ENCODE measurements around the gene POLN. TPM values are rescaled to one million over a fixed set of nuclear protein-coding genes. Genes with fewer than 3 reads are reported as not detected.

Gene POLN
- polyA plus RNA-seq, 3 donors: 0.08 to 0.33 (median 0.28) TPM

DNA sequence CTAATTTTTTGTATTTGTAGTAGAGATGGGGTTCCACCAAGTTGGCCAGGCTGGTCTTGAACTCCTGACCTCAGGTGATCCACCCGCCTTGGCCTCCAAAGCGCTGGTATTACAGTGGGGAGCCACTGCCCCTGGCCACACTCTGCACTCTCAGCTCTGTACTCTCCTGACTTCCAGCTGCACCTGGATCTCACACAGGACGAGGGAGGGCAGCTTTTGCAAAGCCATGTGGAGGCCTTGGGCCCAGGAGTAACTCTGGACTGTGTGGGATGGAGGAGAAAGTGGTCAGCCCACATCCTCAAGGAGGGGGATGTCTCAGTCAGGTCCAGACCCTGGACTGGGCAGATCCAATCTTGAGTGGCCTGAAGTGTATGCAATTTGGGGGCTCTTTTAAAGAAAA lies 159.8 kb downstream of the POLN start:
- 100% methylated on average over 2 of the region's 3 CpGs for WGBS (ENCODE audit: insufficient coverage)
- H3K9me3 Mint-ChIP-seq: peaks cover 0 to 9% (median 0%) of the 10 kb centered on the region in 7 donors
- Histone ChIP-seq H3K4me2 (replicated peaks; ENCODE audit: extremely low read depth, low read length, poor library complexity, severe bottlenecking) (no peak overlapping the region), H4K20me1 (ENCODE audit: insufficient read depth, low read length) (no peaks in the 10 kb centered on the region), H3K9me3 (replicated peaks in 1 of 2; ENCODE audit: control insufficient read depth in 1 of 2, insufficient read depth in 1 of 2, low read length in 2 of 2) (peaks cover 0 to 3% of the 10 kb centered on the region in 2 donors), H3K27me3 (ENCODE audit: control insufficient read depth in 2 of 2, insufficient read depth in 2 of 2, low read length in 2 of 2) (peaks cover 0 to 6% of the 10 kb centered on the region in 2 donors), H3K79me2 (ENCODE audit: insufficient read depth, low read length) (no peaks in the 10 kb centered on the region), H3K36me3 (replicated peaks in 1 of 2; ENCODE audit: control insufficient read depth in 1 of 2, insufficient read depth in 2 of 2, low read length in 2 of 2) (no peaks in the 10 kb centered on the region), H2AFZ (ENCODE audit: insufficient read depth, low read depth, low read length, poor library complexity, severe bottlenecking) (no peak overlapping the region), H3K9ac (ENCODE audit: insufficient read depth, low read length, poor library complexity, severe bottlenecking) (no peak overlapping the region), H3K27ac (ENCODE audit: low read depth in 1 of 2, low read length in 2 of 2) (no peak overlapping the region), H3K4me3 (replicated peaks in 1 of 3; ENCODE audit: low read depth in 2 of 3, low read length in 3 of 3) (no peak overlapping the region), H3K4me1 (ENCODE audit: control insufficient read depth in 1 of 2, insufficient read depth in 2 of 2, low read length in 2 of 2) (no peaks in the 10 kb centered on the region)
- no peaks in the 10 kb centered on the region for H3K36me3 Mint-ChIP-seq
- TF ChIP-seq, protein P1, sequence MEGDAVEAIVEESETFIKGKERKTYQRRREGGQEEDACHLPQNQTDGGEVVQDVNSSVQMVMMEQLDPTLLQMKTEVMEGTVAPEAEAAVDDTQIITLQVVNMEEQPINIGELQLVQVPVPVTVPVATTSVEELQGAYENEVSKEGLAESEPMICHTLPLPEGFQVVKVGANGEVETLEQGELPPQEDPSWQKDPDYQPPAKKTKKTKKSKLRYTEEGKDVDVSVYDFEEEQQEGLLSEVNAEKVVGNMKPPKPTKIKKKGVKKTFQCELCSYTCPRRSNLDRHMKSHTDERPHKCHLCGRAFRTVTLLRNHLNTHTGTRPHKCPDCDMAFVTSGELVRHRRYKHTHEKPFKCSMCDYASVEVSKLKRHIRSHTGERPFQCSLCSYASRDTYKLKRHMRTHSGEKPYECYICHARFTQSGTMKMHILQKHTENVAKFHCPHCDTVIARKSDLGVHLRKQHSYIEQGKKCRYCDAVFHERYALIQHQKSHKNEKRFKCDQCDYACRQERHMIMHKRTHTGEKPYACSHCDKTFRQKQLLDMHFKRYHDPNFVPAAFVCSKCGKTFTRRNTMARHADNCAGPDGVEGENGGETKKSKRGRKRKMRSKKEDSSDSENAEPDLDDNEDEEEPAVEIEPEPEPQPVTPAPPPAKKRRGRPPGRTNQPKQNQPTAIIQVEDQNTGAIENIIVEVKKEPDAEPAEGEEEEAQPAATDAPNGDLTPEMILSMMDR (IDR thresholded peaks at IDR 0.05): no peak
- H3K27ac Mint-ChIP-seq: no peak overlapping the region
- intact Hi-C loops (cut with micrococcal nuclease): no loop called here
- H3K4me1 Mint-ChIP-seq: no peaks in the 10 kb centered on the region
- no peak overlapping the region for H3K4me3 Mint-ChIP-seq
- peaks cover 2 to 23% (median 7%) of the 10 kb centered on the region in 3 donors for H3K27me3 Mint-ChIP-seq (ENCODE audit: low read depth in 3 of 3)
- no peak for DNase-seq

DNA sequence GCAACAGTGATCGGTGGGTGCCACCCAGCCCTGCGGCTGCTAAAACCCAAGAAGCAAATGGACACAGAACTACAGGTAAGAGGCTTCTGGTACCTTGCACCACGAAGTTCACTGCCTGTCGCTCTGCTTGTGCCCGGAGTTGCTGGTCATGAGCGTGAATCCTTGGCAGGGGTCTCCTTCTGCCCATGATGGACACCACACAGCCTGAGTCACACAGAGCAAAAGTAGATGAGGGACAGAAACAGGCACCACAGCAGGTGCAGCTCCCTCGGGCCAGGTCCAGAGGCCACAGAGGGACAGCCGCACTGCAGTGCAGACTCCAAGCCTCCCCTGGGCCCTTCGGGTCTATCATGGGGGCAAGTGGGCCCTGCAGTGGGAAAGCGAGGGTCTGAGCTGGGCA lies 160.4 kb downstream of the POLN start:
- Mint-ChIP-seq H3K36me3 (no peaks in the 10 kb centered on the region), H3K27ac (no peak overlapping the region), H3K9me3 (peaks cover 0 to 5% (median 0%) of the 10 kb centered on the region in 7 donors), H3K4me3 (no peak overlapping the region), H3K27me3 (ENCODE audit: low read depth in 3 of 3) (peaks cover 2 to 20% (median 7%) of the 10 kb centered on the region in 3 donors), H3K4me1 (no peaks in the 10 kb centered on the region)
- intact Hi-C loops (cut with micrococcal nuclease): no loop called here
- no peaks in the 10 kb centered on the region for H4K20me1 ChIP-seq (ENCODE audit: insufficient read depth, low read length)
- WGBS (ENCODE audit: insufficient coverage): 93% methylated on average over 8 of the region's 10 CpGs
- H3K79me2 ChIP-seq (ENCODE audit: insufficient read depth, low read length): no peaks in the 10 kb centered on the region
- DNase-seq: no peak
- H3K27ac ChIP-seq (ENCODE audit: low read depth in 1 of 2, low read length in 2 of 2): no peak overlapping the region
- no peaks in the 10 kb centered on the region for H3K36me3 ChIP-seq (replicated peaks in 1 of 2; ENCODE audit: control insufficient read depth in 1 of 2, insufficient read depth in 2 of 2, low read length in 2 of 2)
- TF ChIP-seq, protein P1 (IDR thresholded peaks at IDR 0.05): no peak
- H3K9me3 ChIP-seq (replicated peaks in 1 of 2; ENCODE audit: control insufficient read depth in 1 of 2, insufficient read depth in 1 of 2, low read length in 2 of 2): no peaks in the 10 kb centered on the region
- no peak overlapping the region for H3K4me2 ChIP-seq (replicated peaks; ENCODE audit: extremely low read depth, low read length, poor library complexity, severe bottlenecking)
- H3K27me3 ChIP-seq (ENCODE audit: control insufficient read depth in 2 of 2, insufficient read depth in 2 of 2, low read length in 2 of 2): no peaks in the 10 kb centered on the region
- H3K9ac ChIP-seq (ENCODE audit: insufficient read depth, low read length, poor library complexity, severe bottlenecking): no peak overlapping the region
- no peak overlapping the region for H2AFZ ChIP-seq (ENCODE audit: insufficient read depth, low read depth, low read length, poor library complexity, severe bottlenecking)
- no peaks in the 10 kb centered on the region for H3K4me1 ChIP-seq (ENCODE audit: control insufficient read depth in 1 of 2, insufficient read depth in 2 of 2, low read length in 2 of 2)
- H3K4me3 ChIP-seq (replicated peaks in 1 of 3; ENCODE audit: low read depth in 2 of 3, low read length in 3 of 3): no peak overlapping the region

All from CD14-positive monocyte (primary cell).